Prostate gland (tissue), 2 donors: Measurements from ENCODE around the gene KCNQ1. TPM values are rescaled to one million over a fixed set of nuclear protein-coding genes. Genes with fewer than 3 reads are reported as not detected.

Experiments used
- DNase-seq: peaks from one replicate; pipeline ENCODE4 v3.0.0-alpha.2; 2019; ENCODE audit warnings: low spot score
- H3K27ac ChIP-seq, 2 donors: fragments of 200-600 bp; sonication (generic); 2 replicates each; pipeline ENCODE4 v1.5.1; 2017 to 2019
- H3K27me3 ChIP-seq: fragments of 200-600 bp; sonication (generic); replicated peaks from 2 replicates; pipeline ENCODE4 v1.5.1; 2019; ENCODE audit not compliant: insufficient read depth
- H3K36me3 ChIP-seq, 2 donors: fragments of 200-600 bp; sonication (generic); 1 replicate in 1 of 2; 2 replicates in 1 of 2; pipeline versions ENCODE4 v1.5.1 to v1.8.1; 2017 to 2019
- H3K4me1 ChIP-seq: fragments of 200-600 bp; sonication (generic); replicated peaks from 2 replicates; pipeline ENCODE4 v1.5.1; 2019
- H3K4me3 ChIP-seq, 2 donors: fragments of 200-600 bp; sonication (generic); 2 replicates each; pipeline ENCODE4 v1.5.1; 2017 to 2019
- H3K9me3 ChIP-seq: fragments of 200-600 bp; sonication (generic); 2 replicates; pipeline ENCODE4 v1.5.1; 2017
- POLR2A ChIP-seq: fragments of 450-650 bp; IDR thresholded peaks from one replicate; pipeline ENCODE4 v1.6.1; 2016; ENCODE audit warnings: antibody characterized with exemption, mild to moderate bottlenecking
- POLR2AphosphoS5 ChIP-seq: sonication (generic); formaldehyde crosslinking; IDR thresholded peaks from one replicate; pipeline ENCODE4 v1.6.1; 2017; ENCODE audit warnings: antibody characterized with exemption
- WGBS: methylation state at CpG from one replicate; pipeline ENCODE4 v1.1.5; 2018; 5-methylcytosine and 5-hydroxymethylcytosine counted together
- intact Hi-C: fragments of 100-400 bp; cut with DNase I; formaldehyde crosslinking; loops from one replicate; pipeline ENCODE4 v1.14.2; 2022
- total RNA-seq, 2 donors: library from RNA; depleted of rRNA; stranded (reverse); fragments of >200 nt; gene quantifications; one replicate each; pipeline ENCODE4 v1.1.0, GENCODE V29; 2016
- TF ChIP-seq, protein P1 (sequence below), 4 experiments: fragments of 200-600 bp in 2 of 4; fragments of 450-650 bp in 2 of 4; sonication (generic) in 2 of 4; IDR thresholded peaks; 1 replicate in 3 of 4; 2 replicates in 1 of 4; pipeline ENCODE4 v1.5.1; 2016 to 2019; ENCODE audit warnings: antibody characterized with exemption in 4 of 4, mild to moderate bottlenecking in 2 of 4, moderate library complexity in 2 of 4

Gene KCNQ1
- total RNA-seq, 2 donors from 2014 or later, result 10.0 to 33.8 TPM

DNA sequence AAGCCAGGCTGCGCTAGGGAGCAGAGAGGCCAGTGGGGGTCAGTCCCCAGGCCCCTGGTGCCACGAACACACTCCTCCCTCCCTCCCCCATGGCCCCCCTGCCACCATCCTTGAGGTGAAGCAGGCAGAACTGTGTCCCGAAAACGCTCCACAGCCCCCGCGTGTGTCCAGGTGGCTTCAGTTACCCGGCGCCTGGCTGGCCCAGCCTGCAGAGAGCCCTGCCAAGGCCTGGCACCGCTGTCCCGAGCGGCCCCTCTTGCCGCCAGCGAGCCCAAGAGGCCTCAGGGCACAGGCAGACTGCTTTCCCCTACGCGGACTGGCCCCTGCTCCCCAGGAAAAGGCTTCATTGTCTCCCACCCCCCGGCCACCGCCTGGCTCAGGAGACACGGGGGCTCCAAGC lies 413.1 kb downstream of the KCNQ1 start:
- no peak overlapping the region for H3K27ac ChIP-seq
- no peak for DNase-seq
- H3K9me3 ChIP-seq, result no peaks in the 10 kb centered on the region
- WGBS, result 51% methylated on average over 18 of the region's 18 CpGs
- H3K4me1 ChIP-seq, result no peaks in the 10 kb centered on the region
- TF ChIP-seq POLR2A (no peak), POLR2AphosphoS5 (no peak)
- TF ChIP-seq, protein P1, sequence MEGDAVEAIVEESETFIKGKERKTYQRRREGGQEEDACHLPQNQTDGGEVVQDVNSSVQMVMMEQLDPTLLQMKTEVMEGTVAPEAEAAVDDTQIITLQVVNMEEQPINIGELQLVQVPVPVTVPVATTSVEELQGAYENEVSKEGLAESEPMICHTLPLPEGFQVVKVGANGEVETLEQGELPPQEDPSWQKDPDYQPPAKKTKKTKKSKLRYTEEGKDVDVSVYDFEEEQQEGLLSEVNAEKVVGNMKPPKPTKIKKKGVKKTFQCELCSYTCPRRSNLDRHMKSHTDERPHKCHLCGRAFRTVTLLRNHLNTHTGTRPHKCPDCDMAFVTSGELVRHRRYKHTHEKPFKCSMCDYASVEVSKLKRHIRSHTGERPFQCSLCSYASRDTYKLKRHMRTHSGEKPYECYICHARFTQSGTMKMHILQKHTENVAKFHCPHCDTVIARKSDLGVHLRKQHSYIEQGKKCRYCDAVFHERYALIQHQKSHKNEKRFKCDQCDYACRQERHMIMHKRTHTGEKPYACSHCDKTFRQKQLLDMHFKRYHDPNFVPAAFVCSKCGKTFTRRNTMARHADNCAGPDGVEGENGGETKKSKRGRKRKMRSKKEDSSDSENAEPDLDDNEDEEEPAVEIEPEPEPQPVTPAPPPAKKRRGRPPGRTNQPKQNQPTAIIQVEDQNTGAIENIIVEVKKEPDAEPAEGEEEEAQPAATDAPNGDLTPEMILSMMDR (IDR thresholded peaks at IDR 0.05), result no peak
- no peaks in the 10 kb centered on the region for H3K27me3 ChIP-seq
- H3K36me3 ChIP-seq, result no peaks in the 10 kb centered on the region
- intact Hi-C loops, result no loop called here
- no peak overlapping the region for H3K4me3 ChIP-seq

DNA sequence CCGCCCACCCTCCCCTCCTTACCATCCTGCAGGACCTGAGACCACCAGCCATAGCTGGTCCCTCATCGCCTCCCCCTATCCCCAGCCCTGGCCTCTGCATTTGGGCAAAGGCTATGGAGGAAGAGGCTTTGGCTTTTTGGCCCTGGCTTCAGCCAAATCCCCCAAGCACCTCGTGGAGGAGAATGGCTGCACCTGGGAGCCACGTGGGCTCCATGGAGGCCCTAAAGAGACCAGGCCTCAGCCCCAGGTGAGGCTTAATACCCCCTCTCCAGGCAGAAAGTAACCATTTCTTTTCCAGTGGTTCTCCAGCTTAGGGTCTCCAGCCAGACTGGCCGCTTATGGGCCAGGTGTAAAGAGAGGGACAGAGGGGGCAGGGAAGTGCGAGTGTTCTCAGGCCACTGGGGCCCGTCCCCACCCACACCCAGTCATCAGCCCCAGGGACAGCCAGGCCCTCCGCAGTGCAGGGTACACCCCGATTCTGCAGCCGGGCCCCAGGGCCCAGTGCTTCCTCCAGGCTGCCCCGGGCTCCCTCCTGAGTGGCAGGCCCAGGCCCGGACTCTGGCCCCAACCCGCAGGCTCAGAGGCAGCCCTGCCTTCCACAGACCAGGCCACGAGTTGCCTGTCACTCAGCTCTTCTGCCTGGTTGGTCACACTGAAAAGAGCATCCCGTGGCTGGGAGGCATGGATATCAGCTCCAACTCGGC lies 414.3 kb downstream of the KCNQ1 start:
- TF ChIP-seq POLR2A, result no peak
- TF ChIP-seq, protein P1 (IDR thresholded peaks at IDR 0.05), result no peak
- no peak for TF ChIP-seq POLR2AphosphoS5
- Histone ChIP-seq H3K27ac (no peak overlapping the region), H3K9me3 (no peaks in the 10 kb centered on the region), H3K4me1 (no peaks in the 10 kb centered on the region), H3K36me3 (no peaks in the 10 kb centered on the region), H3K4me3 (no peak overlapping the region), H3K27me3 (no peaks in the 10 kb centered on the region)
- 80% methylated on average over 12 of the region's 16 CpGs for WGBS
- intact Hi-C loops, result no loop called here
- no peak for DNase-seq

DNA sequence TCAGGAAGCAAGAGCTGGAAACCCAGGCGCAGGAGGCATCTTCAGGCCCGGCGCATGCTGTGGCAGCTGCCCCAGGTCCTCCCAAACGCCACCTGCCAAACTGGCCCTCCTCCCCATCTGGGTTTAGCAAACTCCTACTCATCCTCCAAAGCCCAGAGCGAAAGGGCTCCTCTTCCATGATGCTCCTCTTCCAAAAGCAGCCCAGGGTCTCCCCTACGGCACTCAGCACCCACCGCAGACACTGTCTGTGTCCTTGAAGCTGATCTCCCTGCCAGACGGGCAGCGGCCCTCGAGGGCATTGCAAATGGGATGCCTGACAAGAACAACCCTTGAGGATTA lies 414.9 kb downstream of the KCNQ1 start:
- H3K27me3 ChIP-seq, result no peaks in the 10 kb centered on the region
- intact Hi-C loops, result no loop called here
- TF ChIP-seq POLR2AphosphoS5, result no peak
- TF ChIP-seq POLR2A, result no peak
- TF ChIP-seq, protein P1 (IDR thresholded peaks at IDR 0.05), result no peak
- no peaks in the 10 kb centered on the region for H3K36me3 ChIP-seq
- DNase-seq, result no peak
- no peaks in the 10 kb centered on the region for H3K9me3 ChIP-seq
- no peaks in the 10 kb centered on the region for H3K4me1 ChIP-seq
- H3K4me3 ChIP-seq, result no peak overlapping the region
- 99% methylated on average over 10 of the region's 10 CpGs for WGBS
- no peak overlapping the region for H3K27ac ChIP-seq

DNA sequence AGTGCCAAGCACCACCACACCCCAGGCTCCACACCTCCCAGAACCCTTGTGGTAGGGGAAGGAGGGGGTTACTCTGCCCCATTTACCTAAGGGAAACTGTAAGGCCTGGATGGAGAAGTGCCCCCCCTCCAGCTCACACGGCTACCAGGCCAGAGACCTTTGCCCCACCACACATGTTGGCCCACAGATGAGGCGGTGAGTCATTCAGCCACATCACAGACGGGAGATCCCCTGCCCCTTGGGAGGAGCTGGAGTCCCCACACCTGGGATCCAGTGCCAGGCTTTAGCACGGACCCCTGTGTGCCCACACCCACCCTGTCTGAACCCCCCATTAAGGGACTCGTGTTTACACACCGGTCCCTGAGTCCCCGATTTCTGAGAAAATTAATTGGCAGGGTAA lies 415.8 kb downstream of the KCNQ1 start:
- intact Hi-C loops, result no loop called here
- no peak for DNase-seq
- WGBS, result 91% methylated on average over 7 of the region's 7 CpGs
- Histone ChIP-seq H3K27me3 (no peaks in the 10 kb centered on the region), H3K27ac (no peak overlapping the region), H3K9me3 (no peaks in the 10 kb centered on the region), H3K36me3 (no peaks in the 10 kb centered on the region), H3K4me3 (no peak overlapping the region), H3K4me1 (no peaks in the 10 kb centered on the region)
- TF ChIP-seq, protein P1 (IDR thresholded peaks at IDR 0.05), result no peak
- TF ChIP-seq POLR2A (no peak), POLR2AphosphoS5 (no peak)
